Activated CD4-positive, alpha-beta T cell treated with anti-CD3 and anti-CD28 coated beads, Interleukin-2, amount 50 U/mL, for 4 hours (primary cell): ENCODE results near the gene KRTAP12-4.

ENCODE experiments used
- DNase-seq, 2 experiments: peaks; one replicate each; pipeline ENCODE4 v3.0.0-alpha.2; 2020

Gene KRTAP12-4

DNA sequence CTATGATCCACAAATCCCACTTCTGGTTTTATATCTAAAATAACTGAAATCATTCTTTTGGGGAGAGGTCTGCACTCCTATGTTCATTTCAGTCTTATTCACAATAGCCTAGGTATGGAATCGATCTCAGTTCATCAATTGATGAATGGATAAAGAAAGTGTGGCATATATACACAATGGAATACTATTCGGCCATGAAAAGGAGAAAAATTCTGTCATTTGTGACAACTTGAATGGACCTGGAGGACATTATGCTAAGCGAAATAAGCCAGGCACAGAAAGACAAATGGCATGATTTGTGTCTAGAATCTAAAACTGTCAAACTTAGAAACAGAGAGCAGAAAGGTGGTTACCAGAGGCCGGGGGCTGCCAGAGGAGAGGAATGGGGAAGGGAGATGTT is 48.0 kb downstream of the KRTAP12-4 start:
- DNase-seq, result no peak
